Measurements from ENCODE around the gene NAALADL1. TPM values are rescaled to one million over a fixed set of nuclear protein-coding genes. Genes with fewer than 3 reads are reported as not detected.

NAALADL1 gene
- total and polyA plus RNA-seq, 2 experiments from 2014 or later: 11.1 to 13.7 TPM

GRCh38 chr11:65071907-65072630 is 13.7 kb upstream of the NAALADL1 start:
- Mint-ChIP-seq H3K4me3 (no peak overlapping the region), H3K27me3 (ENCODE audit: insufficient read depth, low read depth, poor library complexity) (peaks cover 15% of the 10 kb centered on the region), H3K36me3 (ENCODE audit: low read depth) (peaks cover 17% of the 10 kb centered on the region), H3K9me3 (no peaks in the 10 kb centered on the region), H3K4me1 (peaks cover 15% of the 10 kb centered on the region), H3K27ac (no peak overlapping the region)
- no peak for TF ChIP-seq JUNB (IDR thresholded peaks at IDR 0.05; ENCODE audit: unreplicated experiment)
- TF ChIP-seq CREB1 (CRISPR knock-in tag; IDR thresholded peaks at IDR 0.05; ENCODE audit: low read depth): no peak
- no peak overlapping the region for H3K4me3 ChIP-seq
- ATAC-seq: no peak
- no peak overlapping the region for H3K27ac ChIP-seq (ENCODE audit: low read depth)
- H3F3A ChIP-seq (replicated peaks; ENCODE audit: low read depth): no peaks in the 10 kb centered on the region
- peaks cover 5% of the 10 kb centered on the region for H3K4me1 ChIP-seq (ENCODE audit: insufficient read depth)
- H3K79me2 ChIP-seq (replicated peaks; ENCODE audit: insufficient read depth): peaks cover 2% of the 10 kb centered on the region; the same call in 1 of the 2 replicates
- H3K9me2 ChIP-seq (ENCODE audit: insufficient read depth): no peaks in the 10 kb centered on the region
- no peak overlapping the region for H3K4me2 ChIP-seq
- no peaks in the 10 kb centered on the region for H3K36me3 ChIP-seq (ENCODE audit: insufficient read depth)
- H4K20me1 ChIP-seq (replicated peaks; ENCODE audit: insufficient read depth): peaks cover under 1% of the 10 kb centered on the region
- H2AFZ ChIP-seq: no peak overlapping the region
- H3K27me3 ChIP-seq (ENCODE audit: insufficient read depth): no peaks in the 10 kb centered on the region
- no peak for DNase-seq (ENCODE audit: low spot score)

- ATAC-seq (no peak), DNase-seq (ENCODE audit: low spot score) (no peak)
- no peak overlapping the region for H2AFZ ChIP-seq
- no peaks in the 10 kb centered on the region for H3K27me3 ChIP-seq (ENCODE audit: insufficient read depth)
- H3K36me3 ChIP-seq (ENCODE audit: insufficient read depth): no peaks in the 10 kb centered on the region
- H3K4me1 Mint-ChIP-seq: peaks cover 32% of the 10 kb centered on the region
- H3K4me3 ChIP-seq: no peak overlapping the region
- H3K27me3 Mint-ChIP-seq (ENCODE audit: insufficient read depth, low read depth, poor library complexity): peaks cover 12% of the 10 kb centered on the region
- no peaks in the 10 kb centered on the region for H3F3A ChIP-seq (replicated peaks; ENCODE audit: low read depth)
- no peak overlapping the region for H3K4me2 ChIP-seq
- TF ChIP-seq EZH2phosphoT487 (IDR thresholded peaks at IDR 0.05; ENCODE audit: unreplicated experiment) (no peak), ZNF462 (CRISPR knock-in tag; IDR thresholded peaks at IDR 0.05) (no peak), ZNF331 (CRISPR knock-in tag; IDR thresholded peaks at IDR 0.05; ENCODE audit: low read depth) (no peak), POLR2AphosphoS5 (IDR thresholded peaks at IDR 0.05; ENCODE audit: low read depth) (no peak), NANOG (IDR thresholded peaks at IDR 0.05; ENCODE audit: borderline replicate concordance) (no peak), STAT1 (IDR thresholded peaks at IDR 0.05; ENCODE audit: unreplicated experiment) (no peak), REST (IDR thresholded peaks at IDR 0.05; ENCODE audit: unreplicated experiment) (no peak), ZNF114 (CRISPR knock-in tag; IDR thresholded peaks at IDR 0.05) (no peak)
- TF ChIP-seq, protein P1, sequence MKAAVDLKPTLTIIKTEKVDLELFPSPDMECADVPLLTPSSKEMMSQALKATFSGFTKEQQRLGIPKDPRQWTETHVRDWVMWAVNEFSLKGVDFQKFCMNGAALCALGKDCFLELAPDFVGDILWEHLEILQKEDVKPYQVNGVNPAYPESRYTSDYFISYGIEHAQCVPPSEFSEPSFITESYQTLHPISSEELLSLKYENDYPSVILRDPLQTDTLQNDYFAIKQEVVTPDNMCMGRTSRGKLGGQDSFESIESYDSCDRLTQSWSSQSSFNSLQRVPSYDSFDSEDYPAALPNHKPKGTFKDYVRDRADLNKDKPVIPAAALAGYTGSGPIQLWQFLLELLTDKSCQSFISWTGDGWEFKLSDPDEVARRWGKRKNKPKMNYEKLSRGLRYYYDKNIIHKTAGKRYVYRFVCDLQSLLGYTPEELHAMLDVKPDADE (IDR thresholded peaks at IDR 0.05): no peak
- no peaks in the 10 kb centered on the region for H4K20me1 ChIP-seq (replicated peaks; ENCODE audit: insufficient read depth)
- no peaks in the 10 kb centered on the region for H3K9me2 ChIP-seq (ENCODE audit: insufficient read depth)
- H3K79me2 ChIP-seq (replicated peaks; ENCODE audit: insufficient read depth): no peaks in the 10 kb centered on the region
- H3K27ac ChIP-seq (ENCODE audit: low read depth): no peak overlapping the region
- peaks cover 13% of the 10 kb centered on the region for H3K4me1 ChIP-seq (ENCODE audit: insufficient read depth)
- H3K36me3 Mint-ChIP-seq (ENCODE audit: low read depth): no peaks in the 10 kb centered on the region
- no peak overlapping the region for H3K27ac Mint-ChIP-seq
- H3K9me3 Mint-ChIP-seq: no peaks in the 10 kb centered on the region
- no peak overlapping the region for H3K4me3 Mint-ChIP-seq
These were observed 10.9 kb upstream of the NAALADL1 start for GRCh38 chr11:65069217-65069616.
